GM21447 (cell line): ENCODE data around the gene PRSS12.
"Not testable (repeated sequence)": the region's sequence is repeated elsewhere in the genome, so short reads cannot be mapped to it uniquely, and the experiment has no call there.

Experiments
- ATAC-seq: cut with Tn5 transposase; IDR thresholded peaks from one replicate; pipeline ENCODE4 v1.9.1; 2021; ENCODE audit not compliant: unreplicated experiment

PRSS12 gene, protein sequence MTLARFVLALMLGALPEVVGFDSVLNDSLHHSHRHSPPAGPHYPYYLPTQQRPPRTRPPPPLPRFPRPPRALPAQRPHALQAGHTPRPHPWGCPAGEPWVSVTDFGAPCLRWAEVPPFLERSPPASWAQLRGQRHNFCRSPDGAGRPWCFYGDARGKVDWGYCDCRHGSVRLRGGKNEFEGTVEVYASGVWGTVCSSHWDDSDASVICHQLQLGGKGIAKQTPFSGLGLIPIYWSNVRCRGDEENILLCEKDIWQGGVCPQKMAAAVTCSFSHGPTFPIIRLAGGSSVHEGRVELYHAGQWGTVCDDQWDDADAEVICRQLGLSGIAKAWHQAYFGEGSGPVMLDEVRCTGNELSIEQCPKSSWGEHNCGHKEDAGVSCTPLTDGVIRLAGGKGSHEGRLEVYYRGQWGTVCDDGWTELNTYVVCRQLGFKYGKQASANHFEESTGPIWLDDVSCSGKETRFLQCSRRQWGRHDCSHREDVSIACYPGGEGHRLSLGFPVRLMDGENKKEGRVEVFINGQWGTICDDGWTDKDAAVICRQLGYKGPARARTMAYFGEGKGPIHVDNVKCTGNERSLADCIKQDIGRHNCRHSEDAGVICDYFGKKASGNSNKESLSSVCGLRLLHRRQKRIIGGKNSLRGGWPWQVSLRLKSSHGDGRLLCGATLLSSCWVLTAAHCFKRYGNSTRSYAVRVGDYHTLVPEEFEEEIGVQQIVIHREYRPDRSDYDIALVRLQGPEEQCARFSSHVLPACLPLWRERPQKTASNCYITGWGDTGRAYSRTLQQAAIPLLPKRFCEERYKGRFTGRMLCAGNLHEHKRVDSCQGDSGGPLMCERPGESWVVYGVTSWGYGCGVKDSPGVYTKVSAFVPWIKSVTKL

GRCh38 chr4:118352843-118353533 is at the start of gene PRSS12:
PRSS12 (minus strand) TSS chr4:118353003; CDS start chr4:118352720, 283 bp downstream.
- peak; percentile 96 for ATAC-seq

GRCh38 chr4:118400356-118400755 is 47.6 kb upstream of the PRSS12 start:
- no peak for ATAC-seq

- ATAC-seq, result not testable (repeated sequence)
These were observed 47.1 kb upstream of the PRSS12 start for GRCh38 chr4:118399883-118400282.

DNA sequence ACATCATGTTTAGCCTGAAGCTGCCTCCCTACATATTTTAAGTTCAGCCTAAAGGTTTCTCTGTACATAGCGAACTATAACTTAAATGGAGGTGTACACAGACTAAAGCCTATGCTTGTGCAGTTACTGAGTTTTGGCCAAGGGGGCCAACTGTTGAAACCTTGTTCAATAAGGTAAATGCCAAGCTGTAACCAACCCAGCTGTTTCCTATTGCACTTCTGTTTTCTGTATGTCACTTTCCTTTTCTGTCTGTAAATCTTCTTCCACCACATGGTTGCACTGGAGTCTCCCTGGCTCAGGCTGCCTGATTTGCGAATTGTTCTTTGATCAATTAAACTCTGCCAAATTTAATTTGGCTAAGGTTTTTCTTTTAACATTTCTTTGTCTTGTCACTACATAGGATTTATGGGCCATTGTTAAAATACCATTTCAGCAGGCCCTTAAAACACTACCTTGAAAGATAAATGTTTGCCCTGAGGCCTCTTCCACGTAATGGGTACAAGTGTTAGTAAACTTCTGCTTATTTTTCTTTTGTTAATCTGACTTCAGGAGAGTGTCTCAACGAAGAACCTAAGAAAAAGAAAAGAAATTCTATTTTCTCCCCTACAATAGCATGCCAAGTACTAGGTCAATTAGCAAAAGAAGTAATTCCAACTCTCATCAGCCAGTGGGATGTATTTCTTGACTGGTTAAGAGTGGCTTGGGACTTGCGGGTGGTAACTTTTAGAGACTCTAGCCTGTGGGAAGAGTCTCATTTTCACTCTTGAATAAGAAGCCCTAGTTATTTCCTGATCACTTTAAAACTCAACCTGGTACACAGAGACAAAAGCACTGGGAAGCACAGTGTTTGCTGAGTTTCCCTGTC is 45.7 kb upstream of the PRSS12 start:
- ATAC-seq, result peak; percentile 91

DNA sequence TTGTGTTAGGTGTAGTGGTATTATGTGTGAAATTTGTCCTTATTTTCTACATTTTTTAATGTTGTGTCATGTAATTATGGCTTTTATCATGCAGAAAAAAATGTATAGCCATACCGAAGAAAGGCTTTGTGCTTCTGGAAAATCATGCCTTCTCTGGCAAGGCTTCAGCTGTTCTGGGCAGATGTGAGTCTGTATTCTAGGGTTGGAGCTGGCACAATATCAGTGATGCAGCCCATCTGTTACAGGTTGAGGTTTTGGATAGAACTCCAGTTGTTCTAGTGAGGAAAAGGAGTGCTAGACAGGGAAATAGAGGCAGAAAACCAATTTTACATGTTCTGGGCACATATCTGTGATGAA is 44.8 kb upstream of the PRSS12 start:
- ATAC-seq, result no peak

GRCh38 chr4:118396881-118397622 is 44.2 kb upstream of the PRSS12 start:
- no peak for ATAC-seq

- ATAC-seq, result no peak
These were observed 42.3 kb upstream of the PRSS12 start for GRCh38 chr4:118395057-118395644.

DNA sequence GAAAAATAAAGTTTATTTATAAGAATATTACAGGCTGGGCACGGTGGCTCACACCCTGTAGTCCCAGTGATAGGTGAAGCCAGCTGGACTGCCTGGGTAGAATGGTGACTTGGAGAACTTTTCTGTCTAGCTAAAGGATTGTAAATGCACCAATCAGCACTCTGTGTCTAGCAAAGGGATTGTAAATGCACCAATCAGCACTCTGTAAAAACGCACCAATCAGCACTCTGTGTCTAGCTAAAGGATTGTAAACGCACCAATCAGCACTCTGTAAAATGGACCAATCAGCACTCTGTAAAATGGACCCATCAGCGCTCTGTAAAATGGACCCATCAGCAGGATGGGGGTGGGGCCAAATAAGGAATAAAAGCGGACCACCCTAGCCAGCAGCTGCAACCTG is 39.7 kb upstream of the PRSS12 start:
- not testable (repeated sequence) for ATAC-seq

DNA sequence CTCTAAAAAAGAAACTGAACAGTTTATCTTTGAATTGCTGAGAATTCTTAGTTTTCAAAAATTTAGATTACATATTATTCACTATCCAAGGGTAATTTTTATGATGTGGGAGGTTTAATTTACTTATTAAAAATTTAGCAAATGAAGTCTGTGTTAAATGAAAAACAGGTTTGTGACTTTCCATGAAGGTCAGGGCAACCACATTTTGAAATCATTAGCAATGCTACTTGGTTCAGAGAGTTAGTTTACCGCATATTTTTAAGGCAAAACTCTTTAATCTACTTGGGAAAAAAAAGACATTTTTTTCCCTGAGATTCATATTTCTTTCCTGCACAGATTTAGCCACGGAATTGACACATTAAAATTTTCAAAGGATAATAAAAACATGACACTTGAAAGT is 37.3 kb upstream of the PRSS12 start:
- ATAC-seq, result no peak

- ATAC-seq, result no peak
These were observed 36.9 kb upstream of the PRSS12 start for GRCh38 chr4:118389721-118390120.

- no peak for ATAC-seq
These were observed 35.8 kb upstream of the PRSS12 start for GRCh38 chr4:118388606-118389005.

GRCh38 chr4:118381902-118382301 is 29.1 kb upstream of the PRSS12 start:
- no peak for ATAC-seq

GRCh38 chr4:118373614-118374255 is 20.9 kb upstream of the PRSS12 start:
- no peak for ATAC-seq

- ATAC-seq, result no peak
These were observed 19.4 kb upstream of the PRSS12 start for GRCh38 chr4:118372251-118372650.

GRCh38 chr4:118369231-118369630 is 16.4 kb upstream of the PRSS12 start:
- no peak for ATAC-seq

DNA sequence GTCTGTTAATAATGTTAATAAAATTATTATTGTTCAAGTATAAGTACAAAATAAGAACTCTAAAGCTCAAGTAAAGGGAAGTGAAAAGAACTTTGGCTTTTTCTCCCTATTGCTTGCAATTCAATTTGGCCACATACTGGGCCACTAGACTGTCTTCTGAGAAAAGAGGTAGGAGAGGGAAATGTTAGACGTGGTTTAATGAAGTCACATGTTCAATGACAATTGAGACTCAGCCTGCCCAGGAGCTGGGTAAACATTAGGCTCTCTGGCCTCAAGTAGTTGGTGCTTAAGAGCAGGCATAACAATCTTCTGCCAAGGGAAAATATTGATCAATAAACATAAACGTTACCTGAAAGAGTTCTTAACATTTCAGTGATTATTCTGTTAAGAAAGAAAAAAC is 15.1 kb upstream of the PRSS12 start:
- no peak for ATAC-seq

- no peak for ATAC-seq
These were observed 14.6 kb upstream of the PRSS12 start for GRCh38 chr4:118367361-118367760.

- ATAC-seq, result no peak
These were observed 10.4 kb upstream of the PRSS12 start for GRCh38 chr4:118363166-118363565.

DNA sequence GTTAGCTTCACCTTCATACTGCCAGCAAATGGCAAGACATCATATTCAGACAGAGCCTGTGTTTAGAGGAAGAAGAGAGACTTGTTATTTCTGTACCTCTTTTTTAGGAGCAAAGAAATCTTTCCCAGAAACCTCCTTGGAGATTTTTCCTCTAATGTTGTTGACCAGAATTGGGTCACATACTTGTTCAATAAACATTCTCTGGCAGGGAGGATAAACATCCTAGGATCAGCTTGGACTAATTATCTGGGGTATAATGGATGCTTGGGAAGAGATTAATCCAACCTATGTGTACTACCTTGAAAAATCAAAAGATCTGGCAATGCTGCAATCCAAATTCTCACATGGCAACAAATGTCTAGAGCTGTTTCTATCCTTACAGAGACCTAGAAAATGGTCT is 8.4 kb upstream of the PRSS12 start:
- ATAC-seq, result no peak
